Motor neuron (in vitro differentiated cells): ENCODE results near the gene AP5M1. TPM values are rescaled to one million over a fixed set of nuclear protein-coding genes. Genes with fewer than 3 reads are reported as not detected.

Experiments
- ATAC-seq, 8 experiments: fragments of 200-7000 bp; cut with Tn5 transposase; replicated peaks in 6 of 8; 2 replicates each; pipeline ENCODE4 v1.8.0; 2021; ENCODE audit warnings: mild to moderate bottlenecking in 8 of 8, moderate library complexity in 8 of 8
- H3K27ac ChIP-seq, 2 donors: fragments of 250-450 bp; sonication (Bioruptor Pico); 2 replicates each; pipeline ENCODE4 v1.9.0; 2021; ENCODE audit warnings: antibody characterized with exemption in 2 of 2, mild to moderate bottlenecking in 2 of 2, moderate library complexity in 1 of 2
- H3K4me1 ChIP-seq, 2 donors: fragments of 250-450 bp; sonication (Bioruptor Pico); replicated peaks in 1 of 2; 2 replicates each; pipeline ENCODE4 v1.6.1; 2021; ENCODE audit warnings: antibody characterized with exemption in 2 of 2, mild to moderate bottlenecking in 2 of 2, moderate library complexity in 1 of 2
- H3K4me3 ChIP-seq, 5 donors: fragments of 250-450 bp; sonication (Bioruptor Pico); 2 replicates each; pipeline ENCODE4 v1.9.0; 2021; ENCODE audit warnings: antibody characterized with exemption in 5 of 5, mild to moderate bottlenecking in 5 of 5, moderate library complexity in 4 of 5
- WGBS, 10 experiments: fragments of 450-650 bp; shearing (Covaris generic); methylation state at CpG; one replicate each; pipeline ENCODE4 v1.0.0; 2022; 5-methylcytosine and 5-hydroxymethylcytosine counted together
- in situ Hi-C, 9 experiments: fragments of 400-800 bp; cut with MboI; loops; one replicate each; pipeline ENCODE4 v1.15.0; 2021; ENCODE audit warnings: low sequenced_read_pairs in 9 of 9, low pct_unique_long_range_greater_than_20kb in 2 of 9; ENCODE audit not compliant: unreplicated experiment in 9 of 9
- total RNA-seq, 8 experiments: library from RNA; unstranded; fragments of 300-600 nt; gene quantifications; 2 replicates each; pipeline versions ENCODE4 v1.2.3 to v1.2.4, GENCODE V29; 2022

Gene AP5M1
- total RNA-seq, 8 experiments from 2014 or later: 16.2 to 49.0 (median 24.6) TPM

DNA sequence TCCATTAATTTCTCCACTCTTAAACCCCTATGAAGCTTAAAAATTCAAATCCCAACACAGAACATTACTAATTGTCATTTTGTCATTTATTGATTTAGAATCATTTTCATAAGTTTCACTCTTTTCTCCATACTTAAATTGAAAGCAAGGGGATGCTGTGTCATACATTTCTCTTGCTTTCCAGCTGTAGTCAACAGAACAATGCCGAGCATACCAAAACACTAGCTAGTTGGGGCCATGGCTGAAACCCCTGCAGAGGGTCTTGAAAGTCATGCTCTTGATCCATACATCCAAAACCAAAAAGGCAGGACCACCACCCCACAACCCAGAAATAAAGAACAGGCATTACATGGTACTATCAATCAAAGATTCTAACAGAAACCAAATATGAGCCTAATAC, 9.1 kb upstream of the AP5M1 start:
- H3K27ac ChIP-seq: no peak overlapping the region
- 50 to 100% (median 94%) methylated on average over 1 of the region's 1 CpG; no CpG with 5 or more reads in 2 of the 10 experiments for WGBS, 10 experiments
- in situ Hi-C loops: no loop called here
- H3K4me1 ChIP-seq: no peaks in the 10 kb centered on the region
- ATAC-seq: no peak
- H3K4me3 ChIP-seq: no peak overlapping the region

DNA sequence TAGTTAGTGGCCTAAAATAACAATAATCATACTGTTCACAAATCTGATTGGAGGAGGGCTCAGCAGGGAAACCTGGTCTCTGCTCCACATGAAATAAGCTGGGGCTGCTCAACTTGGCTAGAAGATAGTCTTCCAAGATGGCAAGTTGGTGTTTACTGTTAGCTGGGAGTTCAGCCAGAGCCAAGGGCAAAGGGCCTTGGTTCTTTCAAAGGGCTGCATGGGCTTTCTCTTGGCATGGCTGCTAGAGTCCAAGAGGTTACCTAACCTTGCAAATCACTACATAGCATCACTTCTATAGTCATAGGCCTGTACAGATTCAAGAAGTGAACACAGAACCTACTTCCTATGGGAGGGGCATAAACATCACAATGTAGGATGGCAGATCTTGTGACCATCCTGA, 7.2 kb upstream of the AP5M1 start:
- in situ Hi-C loops: no loop called here
- ATAC-seq: no peak
- H3K4me3 ChIP-seq: no peak overlapping the region
- peaks cover 0 to 3% of the 10 kb centered on the region in 2 donors for H3K4me1 ChIP-seq
- H3K27ac ChIP-seq: no peak overlapping the region

DNA sequence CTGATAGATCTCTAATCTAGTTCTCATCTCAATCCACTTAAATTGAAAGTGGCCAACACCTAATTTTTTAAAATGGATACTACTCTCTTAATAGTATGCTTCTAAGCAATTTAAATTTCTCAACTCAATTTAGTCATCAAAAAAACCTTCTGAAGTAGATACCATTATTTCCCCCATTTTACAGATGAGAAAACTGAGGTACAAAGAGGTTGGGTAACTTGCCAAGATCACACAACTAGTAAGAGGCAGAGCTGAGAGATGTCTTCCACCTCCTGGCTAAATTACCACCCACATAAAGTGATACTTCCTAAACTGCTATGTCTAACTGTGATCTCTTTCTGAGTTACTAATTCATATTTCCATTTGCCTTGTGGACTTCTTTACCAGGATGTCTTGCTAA, 6.7 kb upstream of the AP5M1 start:
- in situ Hi-C loops: no loop called here
- H3K4me3 ChIP-seq: no peak overlapping the region
- no peak for ATAC-seq
- H3K27ac ChIP-seq: no peak overlapping the region
- peaks cover 5 to 7% of the 10 kb centered on the region in 2 donors for H3K4me1 ChIP-seq

DNA sequence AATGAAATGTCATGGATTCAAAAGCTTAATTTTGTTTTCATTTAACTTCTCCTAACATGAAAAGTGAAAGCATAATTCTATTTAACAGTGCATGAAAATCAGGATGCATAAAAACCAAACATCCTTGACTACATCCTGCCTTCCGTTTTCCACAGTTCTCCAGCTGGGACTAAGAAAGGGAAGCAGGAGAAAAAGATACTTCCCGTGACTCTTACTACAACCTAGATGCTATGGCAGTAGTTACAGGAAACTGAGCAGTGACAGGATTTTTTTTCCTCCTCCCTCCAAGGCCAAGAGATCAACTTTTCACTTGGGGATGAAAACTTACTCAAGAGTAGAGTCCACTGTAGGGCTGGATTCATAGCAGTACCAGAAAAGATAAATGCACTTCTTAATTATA, 2.7 kb upstream of the AP5M1 start:
- WGBS, 10 experiments: 0 to 75% (median 57%) methylated on average over 1 to 2 of the region's 2 CpGs; no CpG with 5 or more reads in 2 of the 10 experiments
- in situ Hi-C loops: no loop called here
- ATAC-seq: no peak
- H3K4me3 ChIP-seq: no peak overlapping the region
- peaks cover 16 to 20% of the 10 kb centered on the region in 2 donors for H3K4me1 ChIP-seq
- no peak overlapping the region for H3K27ac ChIP-seq

DNA sequence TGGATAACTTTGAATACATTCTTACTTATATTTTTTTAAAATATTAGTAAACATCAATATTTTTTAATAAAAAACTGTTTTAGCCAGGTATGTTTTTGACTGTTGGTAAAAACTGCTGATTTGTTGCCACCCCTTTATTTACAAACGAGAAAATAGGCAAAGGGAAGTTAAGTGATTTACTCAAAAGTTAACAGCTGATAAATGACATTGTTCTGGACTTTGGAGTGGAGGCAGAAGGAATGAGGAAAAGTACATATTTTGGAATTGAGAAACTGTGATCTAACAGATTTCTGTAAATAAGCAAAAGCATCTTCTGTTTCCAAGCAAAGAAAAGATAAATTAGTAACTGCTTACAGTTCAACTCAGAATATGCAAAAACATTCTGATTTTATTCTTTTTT, 4.5 kb downstream of the AP5M1 start:
- 85 to 100% (median 100%) methylated on average over 1 of the region's 1 CpG; no CpG with 5 or more reads in 5 of the 10 experiments for WGBS, 10 experiments
- in situ Hi-C loops: no loop called here
- ATAC-seq: no peak
- Histone ChIP-seq H3K27ac (no peak overlapping the region), H3K4me3 (no peak overlapping the region), H3K4me1 (peaks cover 10 to 15% of the 10 kb centered on the region in 2 donors)

DNA sequence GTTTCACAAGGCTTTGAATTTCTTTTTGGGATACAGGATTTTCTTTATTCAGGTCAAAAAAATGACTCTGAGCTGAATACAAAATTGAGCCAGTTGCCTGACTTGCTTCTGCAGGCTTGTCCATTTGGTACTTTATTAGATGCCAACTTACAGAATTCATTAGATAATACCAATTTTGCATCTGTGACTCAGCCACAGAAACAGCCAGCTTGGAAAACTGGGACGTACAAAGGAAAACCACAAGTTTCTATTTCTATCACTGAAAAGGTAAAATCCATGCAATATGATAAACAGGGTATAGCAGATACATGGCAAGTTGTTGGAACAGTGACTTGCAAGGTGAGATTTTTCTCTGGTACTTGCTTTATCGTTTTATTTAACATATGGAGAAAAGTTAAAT, 5.8 kb downstream of the AP5M1 start:
- H3K4me1 ChIP-seq: peaks cover 10 to 15% of the 10 kb centered on the region in 2 donors
- H3K4me3 ChIP-seq: no peak overlapping the region
- ATAC-seq: no peak
- no peak overlapping the region for H3K27ac ChIP-seq
- in situ Hi-C loops: no loop called here
- WGBS, 10 experiments: 54 to 100% (median 93%) methylated on average over 1 to 2 of the region's 2 CpGs

DNA sequence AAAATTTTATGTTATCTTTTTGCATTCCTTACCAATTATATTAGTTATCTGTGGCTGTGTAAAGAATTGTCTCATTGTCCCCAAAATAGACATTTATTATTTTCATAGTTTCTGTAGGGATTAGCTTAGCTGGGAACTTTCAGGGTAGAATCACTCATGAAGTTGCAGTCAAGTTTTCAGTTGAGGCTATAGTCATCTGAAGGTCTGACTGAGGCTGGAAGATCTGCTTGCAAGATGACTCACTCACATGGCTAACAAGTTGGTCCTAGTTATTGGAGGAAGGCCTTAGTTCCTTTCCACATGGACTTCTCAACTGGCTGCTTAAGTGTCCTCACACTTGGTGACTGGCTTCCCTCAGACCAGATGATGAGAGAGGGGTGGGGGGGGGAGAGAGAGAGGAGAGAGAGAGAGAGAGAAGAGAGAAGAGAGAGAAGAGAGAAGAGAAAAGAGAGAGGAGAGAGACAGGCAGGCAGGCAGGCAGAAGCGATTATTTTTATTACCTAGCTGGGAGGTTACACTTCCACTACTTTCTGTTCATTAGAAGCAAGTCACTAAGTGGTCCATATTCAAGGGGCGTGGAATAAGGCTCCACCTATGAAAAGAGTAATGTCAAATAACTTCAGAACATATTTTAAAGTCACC, 6.4 kb downstream of the AP5M1 start:
- in situ Hi-C loops: no loop called here
- Histone ChIP-seq H3K27ac (no peak overlapping the region), H3K4me1 (peaks cover 10 to 11% of the 10 kb centered on the region in 2 donors), H3K4me3 (no peak overlapping the region)
- 75 to 100% (median 100%) methylated on average over 1 to 2 of the region's 2 CpGs; no CpG with 5 or more reads in 1 of the 10 experiments for WGBS, 10 experiments
- ATAC-seq: no peak

DNA sequence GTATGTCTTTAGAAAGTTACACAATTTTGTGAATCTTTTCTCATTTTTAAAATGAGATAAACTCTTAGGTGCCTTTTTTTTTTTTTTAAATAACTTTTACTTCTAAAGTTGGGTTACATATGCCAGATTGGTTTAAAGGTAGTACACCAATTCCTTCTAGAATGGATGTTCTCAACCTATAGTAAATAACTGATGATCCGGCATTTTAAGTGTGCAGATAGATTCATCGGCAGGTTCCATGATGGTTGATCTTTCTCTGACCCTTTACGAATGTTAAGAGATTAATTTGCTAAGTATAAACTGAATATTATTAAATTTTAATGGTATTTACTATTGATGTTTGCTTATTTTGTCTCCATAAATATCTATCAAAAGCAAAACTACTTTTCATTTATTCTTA, 8.3 kb downstream of the AP5M1 start:
- in situ Hi-C loops: no loop called here
- H3K4me1 ChIP-seq: no peaks in the 10 kb centered on the region
- ATAC-seq: no peak
- 94 to 100% (median 98%) methylated on average over 1 to 3 of the region's 3 CpGs for WGBS, 10 experiments
- H3K27ac ChIP-seq: no peak overlapping the region
- H3K4me3 ChIP-seq: no peak overlapping the region

DNA sequence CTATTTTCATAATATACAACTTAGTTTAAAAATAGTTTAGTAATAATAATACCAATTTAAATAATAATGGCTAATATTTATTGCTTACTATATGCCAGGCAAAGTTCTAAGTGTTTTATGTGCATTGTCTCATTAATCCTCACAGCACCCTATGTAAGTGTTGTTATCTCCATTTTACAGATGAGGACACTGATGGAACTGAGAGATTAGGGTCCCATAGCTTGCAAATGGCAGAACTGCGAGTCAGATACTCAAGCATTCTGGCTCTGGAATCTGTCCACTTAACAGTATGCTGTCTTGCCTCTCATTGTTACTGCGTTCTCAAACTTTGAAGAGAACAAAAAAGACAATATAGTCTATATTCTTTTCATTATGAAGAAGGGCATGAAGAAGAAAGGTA, 19.0 kb downstream of the AP5M1 start:
- Histone ChIP-seq H3K4me3 (no peak overlapping the region), H3K27ac (no peak overlapping the region), H3K4me1 (no peaks in the 10 kb centered on the region)
- no peak for ATAC-seq
- 50 to 100% (median 98%) methylated on average over 1 to 2 of the region's 2 CpGs; no CpG with 5 or more reads in 4 of the 10 experiments for WGBS, 10 experiments
- in situ Hi-C loops: no loop called here

DNA sequence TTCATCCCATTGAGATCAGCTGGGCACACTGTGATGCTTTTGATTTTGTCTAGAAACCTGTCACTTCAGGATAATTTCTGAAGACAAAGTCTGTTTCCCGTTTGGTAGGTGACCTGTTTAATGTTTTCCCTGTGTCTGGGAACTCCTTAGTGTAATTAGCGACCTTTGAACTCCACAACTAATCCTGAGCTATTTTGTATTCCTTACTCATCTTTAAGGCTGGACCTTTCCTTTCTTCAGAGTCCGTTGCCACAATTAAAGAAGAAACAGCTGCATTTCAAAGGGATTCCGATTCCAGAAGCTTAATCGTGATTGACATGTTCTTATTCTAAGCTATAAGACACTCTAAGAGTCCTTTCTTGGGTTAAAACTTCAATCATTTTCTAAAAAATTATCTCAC, 22.0 kb downstream of the AP5M1 start:
- H3K4me3 ChIP-seq: no peak overlapping the region
- no peaks in the 10 kb centered on the region for H3K4me1 ChIP-seq
- ATAC-seq: no peak
- 28 to 85% (median 63%) methylated on average over 1 to 5 of the region's 5 CpGs for WGBS, 10 experiments
- in situ Hi-C loops: no loop called here
- no peak overlapping the region for H3K27ac ChIP-seq

DNA sequence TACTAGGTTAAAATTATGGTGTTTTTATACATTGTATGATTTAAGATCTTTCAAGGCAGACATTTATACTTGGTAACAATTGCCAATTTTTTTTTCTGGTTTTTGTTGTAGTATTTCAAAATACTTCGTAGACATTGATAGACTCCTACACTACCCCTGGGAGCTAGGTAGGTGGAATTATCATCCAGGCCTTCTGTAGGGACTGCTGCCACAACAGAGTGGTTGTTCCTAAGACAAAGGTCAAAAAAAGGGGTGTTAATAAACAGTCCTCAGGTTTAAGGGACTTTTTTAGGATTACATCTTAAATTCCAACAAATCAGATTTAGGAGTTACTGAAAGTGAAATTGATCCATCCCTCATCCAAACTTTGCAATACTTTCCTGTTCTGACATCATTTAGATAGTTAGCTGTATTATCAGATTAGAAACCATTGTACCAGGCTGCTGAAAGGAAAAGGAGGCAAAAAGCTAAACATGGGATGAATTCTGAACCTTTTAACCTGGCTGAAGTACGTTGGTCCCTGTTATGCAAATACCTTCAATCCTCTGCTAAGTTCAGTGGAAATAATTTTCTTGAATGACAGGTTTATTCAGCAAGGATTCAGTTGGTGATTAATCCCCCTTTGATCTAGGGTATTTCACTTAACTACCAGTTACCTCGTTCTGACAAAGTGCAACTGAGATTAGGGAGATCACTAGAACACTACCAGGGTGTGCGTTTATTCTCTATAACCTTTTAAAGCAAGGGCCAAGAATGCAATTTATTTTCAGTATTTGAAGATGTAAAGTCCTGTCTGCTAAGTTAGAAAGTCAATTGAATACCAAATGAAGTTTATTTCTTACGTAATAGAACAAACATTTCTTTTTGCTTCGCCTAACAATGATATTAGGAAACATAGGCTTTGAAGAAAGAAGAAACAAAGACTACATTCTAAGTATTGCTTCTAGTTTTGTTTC, 23.2 kb downstream of the AP5M1 start:
- H3K4me1 ChIP-seq: no peaks in the 10 kb centered on the region
- no peak for ATAC-seq
- in situ Hi-C loops: no loop called here
- 36 to 72% (median 55%) methylated on average over 3 to 6 of the region's 6 CpGs for WGBS, 10 experiments
- H3K27ac ChIP-seq: no peak overlapping the region
- H3K4me3 ChIP-seq: no peak overlapping the region

DNA sequence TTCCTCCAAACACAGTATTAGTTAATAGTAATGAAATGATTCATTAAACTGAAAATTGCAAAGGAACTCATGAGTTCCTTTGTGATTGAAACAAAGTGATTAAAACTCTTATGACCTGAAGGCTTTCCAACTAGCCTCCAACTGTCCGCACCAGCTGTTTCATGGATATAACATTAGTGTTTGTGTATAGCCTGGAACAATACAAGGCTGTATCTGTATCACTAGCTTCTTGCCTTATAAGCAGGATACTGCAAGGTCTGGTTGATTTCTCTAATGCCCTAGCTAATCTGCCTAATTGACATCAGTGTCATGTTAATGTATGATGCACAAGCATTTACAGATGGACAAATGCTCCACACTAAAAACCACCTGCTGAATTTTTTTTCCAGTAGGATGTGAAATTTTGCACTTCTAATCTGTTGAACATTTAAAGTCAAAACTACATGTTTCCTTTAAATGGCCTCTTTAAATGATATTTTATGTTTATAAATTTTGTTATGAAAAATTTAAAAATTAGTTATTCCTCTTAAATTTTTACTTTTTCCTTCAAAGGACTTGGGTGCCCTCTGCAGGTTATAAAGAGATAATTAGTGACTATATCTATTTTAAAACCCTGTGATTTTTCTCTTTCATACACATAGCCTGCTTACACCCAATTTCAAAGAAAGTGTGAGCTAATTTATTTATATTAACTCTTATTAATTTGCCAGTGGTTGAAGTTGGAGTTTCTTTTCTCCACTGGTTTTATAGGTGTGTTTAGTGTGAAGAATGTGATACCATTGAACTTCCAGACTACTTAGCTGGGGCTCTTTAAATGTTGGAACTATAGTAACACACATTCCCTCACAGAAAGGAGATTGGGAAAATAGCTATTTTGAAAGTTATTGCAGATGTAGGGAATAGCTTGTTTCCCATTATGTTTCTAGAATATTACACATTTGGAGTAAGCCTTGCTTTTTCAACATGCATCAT, 25.4 kb downstream of the AP5M1 start:
- in situ Hi-C loops: no loop called here
- Histone ChIP-seq H3K27ac (no peak overlapping the region), H3K4me3 (no peak overlapping the region), H3K4me1 (no peaks in the 10 kb centered on the region)
- ATAC-seq: peak in 3 of 8 experiments; percentile 31 to 64 (median 59)
- WGBS, 10 experiments: 80 to 100% (median 100%) methylated on average over 1 of the region's 1 CpG; no CpG with 5 or more reads in 3 of the 10 experiments

DNA sequence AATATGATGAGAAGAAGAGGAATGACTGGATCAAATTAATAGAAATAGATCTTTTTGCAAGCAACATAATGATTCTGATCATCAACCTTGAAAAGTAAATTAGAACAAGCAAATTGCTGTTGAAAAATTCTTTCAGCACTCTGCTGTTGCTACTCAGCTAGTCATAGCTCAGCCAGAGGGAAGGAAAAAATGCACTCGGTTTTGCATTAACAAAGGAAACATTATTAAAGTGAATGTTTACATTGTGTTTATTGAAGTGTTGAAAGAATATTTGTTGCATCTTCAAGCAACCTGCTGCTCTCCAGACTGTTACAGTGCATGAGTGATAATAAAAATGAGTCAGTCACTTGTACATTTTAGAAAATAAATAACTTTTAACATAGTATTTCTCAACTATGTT, 26.5 kb downstream of the AP5M1 start:
- no peaks in the 10 kb centered on the region for H3K4me1 ChIP-seq
- H3K4me3 ChIP-seq: no peak overlapping the region
- 0 to 67% (median 29%) methylated on average over 1 of the region's 1 CpG; no CpG with 5 or more reads in 3 of the 10 experiments for WGBS, 10 experiments
- in situ Hi-C loops: no loop called here
- peak in 1 of 8 experiments; percentile 52 for ATAC-seq
- no peak overlapping the region for H3K27ac ChIP-seq
